Mononuclear cell (primary cell): ENCODE results near the gene SPTA1. TPM values are rescaled to one million over a fixed set of nuclear protein-coding genes. Genes with fewer than 3 reads are reported as not detected.
"Not testable (repeated sequence)": the region's sequence is repeated elsewhere in the genome, so short reads cannot be mapped to it uniquely, and the experiment has no call there.

Experiments used
- H3K27me3 ChIP-seq: 2 replicates; pipeline ENCODE4 v1.6.0; 2011; ENCODE audit warnings: low read length, control low read depth; ENCODE audit not compliant: insufficient read depth
- H3K4me1 ChIP-seq: 2 replicates; pipeline ENCODE4 v1.5.1; 2011; ENCODE audit warnings: mild to moderate bottlenecking, low read length, control low read depth; ENCODE audit not compliant: insufficient read depth
- H3K4me3 ChIP-seq: 2 replicates; pipeline ENCODE4 v1.5.1; 2011; ENCODE audit warnings: mild to moderate bottlenecking, low read length, moderate library complexity
- H3K9me3 ChIP-seq: 2 replicates; pipeline ENCODE4 v1.5.1; 2011; ENCODE audit warnings: low read depth, mild to moderate bottlenecking, control low read depth, low read length
- total RNA-seq: library from RNA; depleted of rRNA; stranded (reverse); fragments of >200 nt; gene quantifications from one replicate; pipeline ENCODE4 v1.2.3, GENCODE V29; 2012

SPTA1 gene
- total RNA-seq, 1 donor: not detected

DNA sequence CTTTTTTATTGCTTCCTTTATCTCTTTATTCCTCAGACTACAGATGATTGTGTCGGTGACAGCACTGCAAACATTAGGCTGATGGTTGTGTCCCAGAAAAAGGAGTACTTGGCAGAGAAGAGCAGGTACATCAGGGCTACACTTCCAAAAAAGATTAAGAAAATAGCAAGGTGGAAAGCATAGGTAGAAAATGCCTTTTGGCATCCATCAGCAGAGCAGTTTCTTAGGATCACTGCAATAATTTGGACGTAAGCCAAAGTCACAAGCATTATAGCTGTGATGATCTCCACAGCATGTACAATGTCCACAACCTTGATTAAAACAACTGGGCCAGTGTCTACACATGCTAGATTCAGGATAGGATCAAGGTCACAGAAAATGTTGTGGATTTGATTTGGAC lies 8.1 kb upstream of the SPTA1 start:
- Histone ChIP-seq H3K27me3 (no peaks in the 10 kb centered on the region), H3K4me3 (no peak overlapping the region), H3K9me3 (no peaks in the 10 kb centered on the region), H3K4me1 (no peaks in the 10 kb centered on the region)

DNA sequence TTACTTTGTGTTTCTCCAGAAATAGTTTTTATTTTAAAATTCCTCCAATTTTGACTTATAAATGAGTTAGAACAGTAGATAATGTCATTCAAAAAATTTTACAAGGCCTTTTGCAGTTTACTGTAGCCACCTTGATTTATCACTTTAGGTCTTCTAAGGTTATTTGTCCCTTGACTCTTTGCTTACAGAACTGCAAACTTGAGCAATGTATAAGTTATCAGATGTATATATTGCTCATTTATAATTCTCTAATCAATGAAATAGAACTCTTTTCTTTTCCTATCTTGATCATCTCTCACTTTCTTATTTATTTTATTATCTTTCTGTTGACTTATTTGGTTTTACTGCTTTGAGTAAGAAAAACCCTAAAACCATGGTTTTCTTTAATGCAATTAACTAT lies 5.8 kb upstream of the SPTA1 start:
- Histone ChIP-seq H3K4me3 (no peak overlapping the region), H3K9me3 (no peaks in the 10 kb centered on the region), H3K27me3 (no peaks in the 10 kb centered on the region), H3K4me1 (no peaks in the 10 kb centered on the region)

DNA sequence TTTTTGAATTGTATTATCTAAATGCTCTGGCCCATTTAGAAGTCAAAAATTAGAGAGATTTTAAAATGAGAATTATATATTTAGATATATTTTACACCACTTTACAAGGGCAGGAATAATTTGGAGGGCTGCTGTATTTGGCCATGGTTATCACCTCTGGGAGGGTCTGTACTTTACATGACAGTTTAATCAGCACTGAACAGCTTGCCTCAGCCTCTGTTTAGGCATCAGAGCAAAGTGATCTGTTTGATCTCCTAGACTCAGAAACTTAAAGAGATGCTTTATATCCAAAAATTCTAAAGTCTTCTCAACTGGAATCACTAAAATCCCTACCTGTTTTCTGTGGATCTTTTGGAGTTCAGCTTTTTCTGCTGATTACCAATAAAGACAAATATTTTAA lies 5.4 kb upstream of the SPTA1 start:
- no peaks in the 10 kb centered on the region for H3K4me1 ChIP-seq
- H3K4me3 ChIP-seq: no peak overlapping the region
- H3K9me3 ChIP-seq: no peaks in the 10 kb centered on the region
- H3K27me3 ChIP-seq: no peaks in the 10 kb centered on the region

DNA sequence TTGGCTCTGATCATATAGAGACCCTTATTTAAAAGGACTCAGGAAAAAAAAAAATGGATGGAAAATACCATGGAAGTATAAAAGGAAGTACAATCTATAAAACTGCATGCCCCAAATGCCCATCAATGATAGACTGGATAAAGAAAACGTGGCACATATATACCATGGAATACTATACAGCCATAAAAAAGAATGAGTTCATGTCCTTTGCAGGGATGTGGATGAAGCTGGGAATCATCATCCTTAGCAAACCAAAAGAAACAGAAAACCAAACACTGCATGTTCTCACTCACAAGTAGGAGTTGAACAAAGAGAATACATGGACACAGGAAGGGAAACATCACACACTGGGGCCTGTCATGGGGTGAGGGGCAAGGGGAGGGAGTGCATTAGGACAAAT lies 4.6 kb upstream of the SPTA1 start:
- H3K4me1 ChIP-seq, H3K9me3 ChIP-seq, H3K4me3 ChIP-seq, H3K27me3 ChIP-seq: not testable (repeated sequence)

DNA sequence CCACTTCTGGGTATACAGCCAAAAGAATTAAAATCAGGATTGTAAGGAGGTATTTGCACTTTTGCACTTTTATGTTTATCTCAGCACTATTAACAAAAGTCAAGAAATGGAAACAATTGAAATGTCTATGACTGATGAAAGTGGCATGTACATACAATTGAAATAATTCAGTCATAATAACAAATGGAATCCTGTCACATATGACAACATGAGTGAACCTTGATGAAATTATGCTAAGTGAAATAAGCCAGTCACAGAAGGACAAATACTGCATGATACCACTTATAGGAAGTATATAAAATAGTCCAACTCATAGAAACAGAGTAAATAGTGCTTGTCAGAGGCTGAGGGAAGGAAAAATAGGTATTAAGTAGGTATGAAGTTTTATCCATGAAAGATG lies 3.4 kb upstream of the SPTA1 start:
- Histone ChIP-seq H3K4me1 (peaks cover 4% of the 10 kb centered on the region), H3K9me3 (no peaks in the 10 kb centered on the region)

DNA sequence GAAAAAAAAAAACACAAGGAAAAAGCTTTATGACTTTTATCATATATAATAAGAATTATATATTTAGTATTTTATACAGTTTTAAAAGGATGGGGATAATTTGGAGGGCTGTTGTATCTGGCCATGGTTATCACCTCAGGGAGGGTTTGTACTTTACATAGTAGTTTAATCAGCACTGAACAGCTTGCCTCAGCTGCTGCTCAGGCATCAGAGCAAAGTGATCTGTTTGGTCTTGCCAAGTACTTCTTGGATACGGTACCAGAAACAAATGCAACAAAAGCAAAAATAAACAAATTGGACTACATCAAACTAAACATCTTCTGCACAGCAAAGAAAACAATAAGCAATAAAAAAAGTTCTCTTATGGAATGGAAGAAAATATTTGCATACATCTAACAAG lies 2.6 kb upstream of the SPTA1 start:
- no peak overlapping the region for H3K4me3 ChIP-seq
- no peaks in the 10 kb centered on the region for H3K9me3 ChIP-seq
- H3K27me3 ChIP-seq: no peaks in the 10 kb centered on the region
- peaks cover 4% of the 10 kb centered on the region for H3K4me1 ChIP-seq

More for the DNA sequence above, 3.4 kb upstream of the SPTA1 start:
- no peaks in the 10 kb centered on the region for H3K27me3 ChIP-seq
- no peak overlapping the region for H3K4me3 ChIP-seq

DNA sequence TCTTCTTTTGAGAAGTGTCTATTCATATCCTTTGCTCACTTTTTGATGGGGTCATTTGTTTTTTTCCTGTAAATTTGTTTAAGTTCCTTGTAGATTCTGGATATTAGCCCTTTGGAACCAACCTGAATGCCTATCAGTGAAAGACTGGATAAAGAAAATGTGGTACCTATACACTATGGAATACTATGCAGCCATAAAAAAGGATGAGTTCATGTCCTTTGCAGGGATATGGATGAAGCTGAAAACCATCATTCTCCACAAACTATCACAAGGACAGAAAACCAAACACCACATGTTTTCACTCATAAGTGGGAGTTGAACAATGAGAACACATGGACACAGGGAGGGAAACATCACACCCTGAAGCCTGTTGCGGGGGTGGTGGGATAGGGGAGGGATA lies 1.8 kb upstream of the SPTA1 start:
- not testable (repeated sequence) for H3K4me1 ChIP-seq, H3K9me3 ChIP-seq, H3K4me3 ChIP-seq, H3K27me3 ChIP-seq

DNA sequence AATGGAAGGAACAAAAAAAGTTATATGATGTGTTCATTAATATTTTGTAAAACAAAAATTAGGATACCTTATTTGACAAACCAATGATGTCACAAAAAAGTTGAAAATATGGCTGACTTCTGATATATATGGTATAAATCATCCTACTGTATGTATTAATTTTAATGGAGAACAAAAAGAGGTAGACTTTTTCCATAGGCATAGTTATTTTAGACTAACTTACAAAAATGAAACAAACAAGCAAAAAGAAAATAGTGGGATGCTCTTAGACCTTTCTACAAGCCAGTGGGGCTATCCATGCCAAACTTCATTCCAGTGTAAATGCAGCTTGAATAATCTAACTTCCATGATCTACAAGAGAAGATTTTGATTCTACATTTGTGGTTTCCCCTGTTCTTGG lies 522 bp upstream of the SPTA1 start:
- peaks cover 4% of the 10 kb centered on the region for H3K4me1 ChIP-seq
- no peaks in the 10 kb centered on the region for H3K9me3 ChIP-seq
- no peaks in the 10 kb centered on the region for H3K27me3 ChIP-seq
- no peak overlapping the region for H3K4me3 ChIP-seq

DNA sequence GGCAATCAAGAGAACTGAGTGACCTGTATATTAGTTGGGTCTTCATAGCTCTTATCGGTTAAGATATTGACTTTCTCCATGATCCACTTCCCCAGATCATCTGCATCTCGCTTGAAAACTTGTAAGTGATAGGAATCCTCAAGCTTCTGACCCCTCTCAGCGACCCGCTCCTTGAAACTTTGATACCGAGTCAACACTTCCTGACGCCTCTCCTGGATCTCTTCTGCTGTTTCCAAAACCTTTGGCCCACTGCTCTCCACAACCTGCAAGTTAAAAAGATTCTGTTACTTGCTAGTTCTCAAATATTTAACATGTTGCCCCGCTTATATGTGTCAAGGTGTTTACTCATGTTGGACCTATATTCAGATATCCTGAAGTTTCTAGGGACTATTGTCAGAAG lies 1.4 kb downstream of the SPTA1 start:
- Histone ChIP-seq H3K9me3 (no peaks in the 10 kb centered on the region), H3K4me1 (peaks cover 8% of the 10 kb centered on the region), H3K27me3 (no peaks in the 10 kb centered on the region), H3K4me3 (no peak overlapping the region)

DNA sequence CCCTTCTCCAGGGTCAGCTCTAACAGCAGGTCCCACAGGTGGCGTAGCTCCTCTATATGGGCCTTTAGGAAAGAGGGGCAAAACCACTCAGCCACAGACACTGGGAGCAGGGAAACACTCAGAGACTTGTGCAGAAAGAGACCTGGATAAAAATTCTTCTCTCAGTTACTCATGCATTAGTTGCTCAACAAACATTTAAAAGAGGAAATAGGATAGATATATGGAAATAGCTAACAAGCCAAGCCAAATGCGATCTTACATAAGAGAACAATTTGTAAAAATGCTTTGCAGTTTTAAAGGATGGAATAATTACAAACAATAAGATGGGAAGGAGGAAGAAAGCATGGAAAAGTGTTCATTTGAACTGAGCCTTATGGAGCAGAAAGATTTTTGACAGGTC lies 4.9 kb downstream of the SPTA1 start:
- H3K4me1 ChIP-seq: peaks cover 7% of the 10 kb centered on the region
- H3K27me3 ChIP-seq: peaks cover 5% of the 10 kb centered on the region
- H3K9me3 ChIP-seq: no peaks in the 10 kb centered on the region
- H3K4me3 ChIP-seq: no peak overlapping the region

DNA sequence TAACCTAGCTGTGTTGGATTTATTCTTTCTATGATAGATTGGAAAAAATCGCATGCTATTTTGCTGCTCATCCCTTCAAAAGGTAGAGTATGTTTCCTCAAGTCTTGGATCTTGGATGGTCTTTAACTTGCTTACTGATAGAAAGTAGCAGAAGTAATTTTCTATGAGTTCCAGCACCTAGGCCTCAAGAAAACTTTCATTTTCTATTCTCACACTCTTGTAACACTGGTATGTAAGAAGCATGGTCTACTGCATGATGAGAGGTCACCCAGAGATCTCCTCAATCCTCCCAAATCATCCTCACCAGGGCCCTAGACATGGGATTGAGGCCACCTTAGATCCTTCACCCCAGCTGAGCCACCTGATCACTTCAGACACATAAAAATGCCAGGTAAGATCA lies 7.2 kb downstream of the SPTA1 start:
- Histone ChIP-seq H3K27me3 (peaks cover 9% of the 10 kb centered on the region), H3K4me3 (no peak overlapping the region), H3K4me1 (peaks cover 3% of the 10 kb centered on the region), H3K9me3 (no peaks in the 10 kb centered on the region)

DNA sequence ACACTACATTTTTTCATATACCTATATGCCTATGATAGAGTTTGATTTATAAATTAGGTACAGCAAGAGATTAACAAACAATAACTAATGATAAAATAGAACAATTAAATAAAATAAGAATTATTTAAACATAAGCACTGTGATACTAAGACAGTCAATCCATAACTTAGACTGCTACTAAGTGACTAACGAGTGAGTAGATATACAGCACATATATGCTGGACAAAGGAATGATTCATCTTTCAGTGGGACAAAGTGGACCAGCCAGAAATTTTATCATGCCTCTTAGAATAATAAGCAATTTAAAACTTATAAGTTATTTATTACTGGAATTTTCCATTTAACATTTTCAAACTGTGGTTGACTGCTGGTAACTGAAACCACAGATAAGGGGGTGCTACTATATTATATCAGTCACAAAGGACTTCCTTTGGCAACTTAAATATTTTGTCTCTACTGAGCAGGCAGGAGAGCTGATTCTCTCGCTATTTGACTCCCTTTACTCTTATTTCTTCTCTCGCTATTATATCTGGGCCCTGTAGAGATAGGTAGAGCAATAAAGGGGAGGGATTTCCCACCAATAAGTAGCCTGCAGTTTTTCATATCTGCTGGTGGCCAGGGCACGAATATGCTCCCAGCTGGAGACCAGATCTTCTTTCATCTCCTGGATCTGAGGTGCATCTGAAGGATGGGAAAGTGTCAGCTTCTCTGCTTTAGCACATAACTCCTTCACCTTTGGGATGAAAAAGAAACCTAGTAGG lies 10.8 kb downstream of the SPTA1 start:
- Histone ChIP-seq H3K4me3 (no peak overlapping the region), H3K27me3 (peaks cover 9% of the 10 kb centered on the region), H3K4me1 (no peaks in the 10 kb centered on the region), H3K9me3 (no peaks in the 10 kb centered on the region)

DNA sequence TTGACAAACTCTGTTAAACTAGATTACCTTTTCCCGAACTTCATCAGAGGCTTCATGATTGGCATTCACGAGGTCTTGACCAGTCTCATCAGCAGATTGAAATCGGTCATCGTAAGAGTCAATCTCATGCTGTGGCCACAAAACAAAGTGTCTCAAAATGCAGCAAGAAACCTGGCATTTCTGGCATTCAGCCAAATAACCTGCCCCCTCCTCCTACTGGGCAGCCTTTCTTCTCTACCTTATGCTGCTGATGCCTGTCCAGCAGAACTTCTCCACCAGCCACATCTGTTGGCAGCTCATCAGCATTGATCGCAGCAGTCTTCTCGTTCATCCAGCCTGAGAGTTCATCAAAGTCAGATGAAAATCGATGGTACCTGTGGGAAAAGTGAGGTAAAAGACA lies 12.2 kb downstream of the SPTA1 start:
- no peaks in the 10 kb centered on the region for H3K4me1 ChIP-seq
- H3K9me3 ChIP-seq: no peaks in the 10 kb centered on the region
- no peak overlapping the region for H3K4me3 ChIP-seq
- H3K27me3 ChIP-seq: peaks cover 9% of the 10 kb centered on the region

DNA sequence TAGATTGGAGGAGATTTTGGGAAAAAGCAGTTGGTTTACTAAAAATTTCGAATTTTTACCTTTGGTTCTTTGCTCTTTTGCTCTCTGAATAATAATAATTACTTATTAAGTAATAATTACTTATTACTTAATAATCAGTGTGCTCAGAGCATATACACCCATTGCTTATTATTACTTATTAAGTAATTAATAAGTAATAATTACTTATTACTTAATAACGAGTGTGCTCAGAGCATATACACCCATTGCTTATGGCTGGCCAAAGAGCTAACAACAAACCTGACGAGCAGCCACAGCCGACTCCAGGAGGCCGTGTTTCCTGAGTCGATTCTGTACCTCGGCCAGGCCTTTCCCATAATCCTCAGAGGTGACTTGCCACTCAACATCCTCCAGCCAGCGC lies 20.5 kb downstream of the SPTA1 start:
- Histone ChIP-seq H3K4me3 (no peak overlapping the region), H3K9me3 (no peaks in the 10 kb centered on the region), H3K4me1 (no peaks in the 10 kb centered on the region), H3K27me3 (peaks cover 4% of the 10 kb centered on the region)

DNA sequence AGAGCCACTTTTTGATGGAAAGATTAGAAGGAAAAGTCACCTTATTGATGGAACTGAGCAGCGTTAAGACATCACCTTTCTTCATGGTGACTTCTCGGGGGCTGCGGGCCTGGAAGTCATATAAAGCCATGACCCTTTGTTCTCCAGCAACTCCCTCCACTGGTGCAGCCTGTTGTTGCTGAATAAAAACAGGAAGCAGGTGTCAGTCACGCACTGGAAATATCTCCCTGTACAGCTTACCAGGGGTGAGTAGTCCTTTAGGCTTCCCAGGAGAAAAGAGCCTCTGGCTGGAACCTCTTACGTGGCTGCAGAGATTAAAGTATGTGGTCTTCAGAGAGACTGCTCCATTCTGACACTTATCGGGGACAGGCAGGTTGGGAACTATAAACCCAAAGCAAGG lies 31.9 kb downstream of the SPTA1 start:
- H3K4me3 ChIP-seq: no peak overlapping the region
- H3K9me3 ChIP-seq: no peaks in the 10 kb centered on the region
- peaks cover 10% of the 10 kb centered on the region for H3K4me1 ChIP-seq
- no peaks in the 10 kb centered on the region for H3K27me3 ChIP-seq

DNA sequence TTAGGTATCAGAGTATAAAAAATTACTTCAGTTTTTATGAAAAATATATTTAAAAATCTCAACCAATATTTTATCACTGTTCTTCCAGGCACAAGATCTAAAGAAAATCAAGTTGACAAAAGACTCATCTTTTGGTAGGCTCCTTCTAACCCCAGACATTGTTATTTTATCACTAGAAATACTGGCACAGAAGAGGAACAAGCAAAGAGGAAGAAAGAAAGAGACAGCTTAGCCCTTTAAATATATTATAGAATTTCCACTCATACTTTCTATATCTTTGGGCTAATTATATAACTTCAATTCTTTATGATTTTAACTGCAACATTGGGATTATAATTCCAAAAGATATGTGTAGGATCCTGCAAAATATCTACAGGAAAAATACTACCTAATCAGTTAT lies 32.4 kb downstream of the SPTA1 start:
- H3K27me3 ChIP-seq: no peaks in the 10 kb centered on the region
- peaks cover 10% of the 10 kb centered on the region for H3K4me1 ChIP-seq
- H3K9me3 ChIP-seq: no peaks in the 10 kb centered on the region
- no peak overlapping the region for H3K4me3 ChIP-seq
